A673 (cell line): Measurements from ENCODE around the gene HIP1. TPM values are rescaled to one million over a fixed set of nuclear protein-coding genes. Genes with fewer than 3 reads are reported as not detected.
A peak's percentile ranks its signal among the peaks of the same experiment; 100 is the strongest.

Source experiments
- BruUV-seq: library from RNA; stranded (reverse); fragments of 400-500 nt; replicated peaks from 2 replicates; lab custom pipeline; 2021; lab: Mats Ljungman, UMichigan
- CTCF ChIA-PET: fragments of 300-600 bp; sonication (Branson Sonifier 250); formaldehyde crosslinking; loops from one replicate; lab custom pipeline; 2022; ENCODE audit warnings: antibody characterized with exemption; lab: Charles Lee
- POLR2A ChIA-PET: fragments of 300-600 bp; sonication (Branson Sonifier 250); formaldehyde crosslinking; loops from one replicate; lab custom pipeline; 2022; ENCODE audit warnings: antibody characterized with exemption; ENCODE audit not compliant: low non-redundant PET; lab: Charles Lee
- DNase-seq: peaks from one replicate; pipeline ENCODE4 v3.0.0-alpha.2; 2015; ENCODE audit warnings: low spot score
- H3K27ac ChIP-seq: fragments of 200-600 bp; sonication (generic); 2 replicates; pipeline ENCODE4 v1.5.1; 2016; ENCODE audit warnings: mixed run types, low read depth, mild to moderate bottlenecking, mixed read lengths, antibody characterized with exemption, low read length; ENCODE audit not compliant: poor library complexity, severe bottlenecking
- H3K27me3 ChIP-seq: fragments of 200-600 bp; sonication (generic); replicated peaks from 2 replicates; pipeline ENCODE4 v1.6.1; 2017; ENCODE audit warnings: mixed run types, low read depth, mild to moderate bottlenecking, mixed read lengths, antibody characterized with exemption, low read length; ENCODE audit not compliant: insufficient read depth, poor library complexity
- H3K36me3 ChIP-seq: fragments of 200-600 bp; sonication (generic); 2 replicates; pipeline ENCODE4 v1.6.1; 2016; ENCODE audit warnings: mixed run types, mild to moderate bottlenecking, mixed read lengths, antibody characterized with exemption, low read length; ENCODE audit not compliant: insufficient read depth, poor library complexity, severe bottlenecking
- H3K4me1 ChIP-seq: fragments of 200-600 bp; sonication (generic); 2 replicates; pipeline ENCODE4 v1.6.1; 2017; ENCODE audit warnings: mixed run types, mild to moderate bottlenecking, mixed read lengths, antibody characterized with exemption, low read length; ENCODE audit not compliant: insufficient read depth, poor library complexity, severe bottlenecking
- H3K4me3 ChIP-seq: fragments of 200-600 bp; sonication (generic); 2 replicates; pipeline ENCODE4 v1.5.1; 2016; ENCODE audit warnings: low read depth, mixed run types, mild to moderate bottlenecking, mixed read lengths, low read length; ENCODE audit not compliant: poor library complexity, severe bottlenecking
- H3K9me3 ChIP-seq: fragments of 200-600 bp; sonication (generic); 2 replicates; pipeline ENCODE4 v1.6.1; 2016; ENCODE audit warnings: mixed run types, low read depth, mild to moderate bottlenecking, mixed read lengths, antibody characterized with exemption, low read length; ENCODE audit not compliant: poor library complexity, severe bottlenecking
- CTCF ChIP-seq: fragments of 300-800, 200-600 bp; sonication (generic); conservative IDR thresholded peaks from 2 replicates; pipeline ENCODE4 v1.5.1; 2017; ENCODE audit warnings: low read depth, mild to moderate bottlenecking, antibody characterized with exemption, low read length, moderate library complexity, mixed read lengths
- EZH2 ChIP-seq: fragments of 200-600 bp; sonication (generic); IDR thresholded peaks from 2 replicates; pipeline ENCODE4 v1.6.1; 2017; ENCODE audit warnings: borderline replicate concordance, low read depth, mild to moderate bottlenecking, mixed read lengths, antibody characterized with exemption, low read length; ENCODE audit not compliant: poor library complexity, severe bottlenecking
- intact Hi-C: fragments of 100-400 bp; cut with micrococcal nuclease; formaldehyde crosslinking; loops from one replicate; pipeline ENCODE4 v1.10.0; 2022; ENCODE audit not compliant: unreplicated experiment
- total RNA-seq: library from RNA; stranded (reverse); gene quantifications from 2 replicates; pipeline ENCODE4 v1.2.3, GENCODE V29; 2021

HIP1 gene
- total RNA-seq, 1 experiment from 2014 or later = 25.0 TPM

GRCh38 chr7:75642810-75643486 is 95.8 kb downstream of the HIP1 start:
- BruUV-seq = no TSS peak
- POLR2A ChIA-PET = no interaction called here
- H3K27me3 ChIP-seq = no peaks in the 10 kb centered on the region
- DNase-seq = peak; percentile 85
- CTCF ChIA-PET = no interaction called here
- intact Hi-C loops = loop anchor here (5.0 kb wide), 2 partner anchors 114 to 211 kb away; no protein-coding TSS in a partner anchor
- peak; percentile 86 for TF ChIP-seq CTCF
- no peak for TF ChIP-seq EZH2
- H3K27ac ChIP-seq = no peak overlapping the region
- H3K4me1 ChIP-seq = peaks cover 11% of the 10 kb centered on the region
- H3K36me3 ChIP-seq = no peaks in the 10 kb centered on the region
- no peak overlapping the region for H3K4me3 ChIP-seq
- H3K9me3 ChIP-seq = peaks cover 6% of the 10 kb centered on the region

- peak overlapping the region; percentile 83 for H3K4me3 ChIP-seq
- TF ChIP-seq CTCF (no peak), EZH2 (no peak)
- ChIA-PET POLR2A (no interaction called here), CTCF (no interaction called here)
- no peaks in the 10 kb centered on the region for H3K27me3 ChIP-seq
- H3K4me1 ChIP-seq = peaks cover 12% of the 10 kb centered on the region
- intact Hi-C loops = loop anchor here (5.0 kb wide), 2 partner anchors 117 to 208 kb away; no protein-coding TSS in a partner anchor
- BruUV-seq = no TSS peak
- peaks cover 6% of the 10 kb centered on the region for H3K9me3 ChIP-seq
- H3K27ac ChIP-seq = no peak overlapping the region
- no peaks in the 10 kb centered on the region for H3K36me3 ChIP-seq
- no peak for DNase-seq
Observed at GRCh38 chr7:75640201-75640600, 98.5 kb downstream of the HIP1 start.

GRCh38 chr7:75639886-75640190 is 98.9 kb downstream of the HIP1 start:
- peak overlapping the region; percentile 80 for H3K27ac ChIP-seq
- H3K4me1 ChIP-seq = peaks cover 12% of the 10 kb centered on the region
- TF ChIP-seq CTCF (no peak), EZH2 (no peak)
- peak overlapping the region; percentile 83 for H3K4me3 ChIP-seq
- CTCF ChIA-PET = no interaction called here
- no peaks in the 10 kb centered on the region for H3K27me3 ChIP-seq
- intact Hi-C loops = loop anchor here (5.0 kb wide), 2 partner anchors 117 to 208 kb away; no protein-coding TSS in a partner anchor
- POLR2A ChIA-PET = no interaction called here
- DNase-seq = peak; percentile 29
- H3K9me3 ChIP-seq = peaks cover 6% of the 10 kb centered on the region
- H3K36me3 ChIP-seq = no peaks in the 10 kb centered on the region
- no TSS peak for BruUV-seq
